Mucosa of gallbladder (tissue), 1 donor: ENCODE results near the gene ASCC2. TPM values are rescaled to one million over a fixed set of nuclear protein-coding genes. Genes with fewer than 3 reads are reported as not detected.
"Not testable (repeated sequence)": the region's sequence is repeated elsewhere in the genome, so short reads cannot be mapped to it uniquely, and the experiment has no call there.

ENCODE experiments used
- DNase-seq: peaks from one replicate; pipeline ENCODE4 v3.0.0-alpha.2; 2020; ENCODE audit warnings: low spot score
- total RNA-seq: library from RNA; stranded (reverse); gene quantifications from one replicate; pipeline ENCODE4 v1.2.1, GENCODE V29; 2021
- donor health status: DM: no; HTN: no; CAD: no.

ASCC2 gene
- total RNA-seq, 1 donor from 2014 or later = 60.7 TPM

DNA sequence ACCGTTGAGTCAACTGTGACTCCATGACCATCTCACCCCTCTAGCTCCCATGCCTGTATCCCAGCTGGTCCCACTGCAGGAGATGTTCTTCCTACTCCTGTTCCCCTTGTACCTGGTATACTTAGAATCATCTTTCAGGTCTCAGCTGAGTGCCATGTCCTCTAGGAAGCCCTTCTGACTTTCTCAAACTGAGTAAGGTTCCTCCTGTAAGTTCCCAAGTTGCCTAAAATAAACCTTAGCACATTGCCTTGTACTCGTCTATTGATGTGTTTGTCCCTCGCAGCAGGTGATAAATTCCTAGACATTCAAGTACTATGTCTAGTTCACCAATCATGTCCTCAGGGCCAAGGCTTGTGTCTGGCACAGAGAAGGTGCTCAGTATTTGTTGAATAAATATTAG lies 18.4 kb upstream of the ASCC2 start:
- DNase-seq = no peak

DNA sequence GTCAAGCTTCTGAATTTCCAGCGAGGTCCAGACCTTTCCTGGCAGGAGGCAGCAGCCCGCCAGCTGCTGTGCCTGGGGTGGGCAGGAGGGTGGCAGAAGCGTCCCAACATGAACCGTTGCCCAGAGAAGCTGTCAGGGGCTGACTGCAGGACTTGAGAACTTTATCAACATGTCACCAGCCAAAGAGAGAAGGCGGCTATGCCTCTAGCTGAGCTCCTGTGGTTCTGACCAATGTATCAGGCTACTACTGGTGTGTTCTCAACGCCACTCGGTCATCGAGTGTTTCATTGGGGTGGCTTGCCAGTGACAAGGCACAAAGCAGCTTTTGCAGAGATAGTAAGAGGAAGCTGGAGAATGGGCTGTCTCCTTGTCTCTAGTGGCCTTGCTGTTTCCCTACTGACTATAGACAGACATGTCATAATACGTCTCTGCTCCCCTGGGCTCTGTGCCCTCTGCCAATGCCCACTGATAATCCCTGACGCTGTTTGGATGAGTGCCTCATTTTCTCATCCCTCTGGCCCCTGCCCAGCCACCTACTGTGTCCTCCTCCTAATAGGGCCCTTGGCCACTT lies 17.6 kb upstream of the ASCC2 start:
- DNase-seq = no peak

DNA sequence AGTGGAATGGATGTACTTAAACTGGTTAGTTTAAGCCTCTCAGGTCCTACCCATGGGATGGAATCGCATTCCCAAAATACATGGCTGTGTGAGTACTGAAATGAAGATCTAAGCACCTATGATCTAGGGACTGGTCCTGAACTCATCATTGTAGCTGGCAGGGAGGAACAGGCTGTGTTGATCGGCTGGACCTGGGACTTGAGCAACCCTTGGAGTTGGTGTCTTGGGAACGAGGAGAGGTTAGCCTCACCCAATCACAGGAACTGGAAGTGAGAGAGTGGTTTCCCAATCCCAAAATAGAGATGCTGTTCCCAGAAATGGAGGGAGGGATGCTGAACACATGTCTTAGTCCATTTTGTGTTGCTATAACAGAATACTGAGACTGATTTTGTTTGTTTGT lies 16.4 kb upstream of the ASCC2 start:
- no peak for DNase-seq

DNA sequence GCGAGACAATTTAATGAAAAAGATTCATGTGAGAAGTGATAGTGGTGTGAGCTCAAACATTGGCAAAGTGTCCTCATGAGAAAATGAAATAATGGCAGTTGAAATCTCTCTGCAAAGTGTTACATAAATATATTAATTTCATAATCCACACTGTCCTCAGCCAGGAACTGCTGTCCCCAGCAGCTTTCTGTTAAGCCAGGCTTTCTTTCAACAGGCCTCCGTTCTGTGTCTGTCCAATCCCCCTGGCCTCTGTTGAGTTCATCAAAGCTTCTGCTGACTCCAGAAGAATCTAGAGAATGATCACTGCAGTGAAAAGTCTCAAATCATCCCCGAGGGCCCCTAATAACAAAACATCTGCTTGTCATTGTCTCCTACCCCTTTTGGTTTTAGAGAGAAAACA lies 10.0 kb upstream of the ASCC2 start:
- no peak for DNase-seq

DNA sequence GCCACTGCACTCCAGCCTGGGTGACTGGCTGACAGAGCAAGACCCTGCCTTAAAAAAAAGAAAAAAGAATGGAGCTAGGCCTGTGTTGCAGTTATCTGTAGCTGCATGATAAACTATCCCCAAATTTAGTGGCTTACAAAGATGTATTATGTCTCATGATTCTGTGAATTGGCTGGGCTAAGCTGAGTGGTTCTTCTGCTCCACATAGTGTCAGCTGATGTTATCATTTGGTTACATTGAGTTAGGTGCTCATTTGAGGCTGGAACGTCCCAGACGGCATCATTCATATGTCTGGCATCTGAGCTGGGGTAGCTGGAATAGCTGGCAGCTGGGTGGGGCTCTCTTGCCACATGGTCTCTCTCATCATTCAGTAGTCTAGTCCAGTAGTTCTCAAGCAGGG lies 8.2 kb upstream of the ASCC2 start:
- no peak for DNase-seq

- no peak for DNase-seq
These were observed 4.7 kb upstream of the ASCC2 start for GRCh38 chr22:29842740-29843139.

DNA sequence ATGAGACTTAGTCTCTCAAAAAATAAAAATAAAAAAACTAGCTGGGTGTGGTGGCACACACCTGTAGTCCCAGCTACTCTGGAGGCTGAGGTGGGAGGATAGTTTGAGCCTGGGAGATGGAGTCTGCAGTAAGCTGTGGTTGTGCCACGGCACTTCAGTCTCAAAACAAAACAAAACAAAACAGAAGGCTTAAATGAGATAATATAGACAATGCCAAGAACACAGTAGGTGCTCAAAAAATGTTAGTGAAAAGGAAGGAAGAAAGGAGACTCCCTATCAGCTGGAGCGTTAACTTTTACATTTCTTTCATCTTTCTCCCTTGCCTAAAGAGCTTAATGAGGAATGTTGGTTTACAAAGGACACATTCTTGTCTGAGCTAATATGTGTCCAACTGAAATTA lies 4.1 kb upstream of the ASCC2 start:
- DNase-seq = no peak

GRCh38 chr22:29840498-29840897 lies 2.4 kb upstream of the ASCC2 start:
- no peak for DNase-seq

DNA sequence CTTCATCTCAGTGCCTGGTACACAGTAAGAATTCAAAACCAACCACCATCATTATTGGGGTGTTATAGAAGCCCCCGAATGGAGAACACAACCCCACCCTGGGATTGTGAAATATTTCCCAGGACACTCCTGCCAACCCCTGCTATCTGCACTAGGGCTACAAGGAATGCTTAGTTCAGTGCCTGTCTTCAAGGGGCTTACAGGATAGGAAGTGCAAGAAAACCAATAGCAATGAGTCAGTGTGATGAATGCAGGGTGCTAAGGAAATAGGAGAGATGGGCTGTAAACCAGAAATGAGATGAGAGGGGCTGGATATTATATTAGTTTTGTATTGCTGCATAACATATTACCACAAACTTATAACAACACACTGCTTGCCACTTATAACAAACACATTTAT lies 965 bp upstream of the ASCC2 start:
- no peak for DNase-seq

DNA sequence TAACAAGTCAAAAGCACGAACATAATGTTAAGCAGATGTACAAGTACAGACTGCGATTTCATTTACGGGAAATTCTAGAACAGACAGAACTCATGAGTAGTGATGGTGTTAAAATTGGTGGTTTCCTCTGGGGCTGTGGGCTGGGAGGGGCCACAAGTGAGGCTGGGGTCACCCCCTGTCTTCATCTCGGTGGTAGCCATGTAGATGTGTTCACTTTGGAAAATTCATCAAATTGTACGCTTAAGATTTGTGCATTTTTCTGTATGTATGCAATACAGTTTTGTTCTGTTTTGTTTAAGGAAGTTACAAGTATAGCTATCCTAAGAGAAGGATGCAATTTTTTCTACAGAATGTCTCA lies 504 bp upstream of the ASCC2 start:
- no peak for DNase-seq

GRCh38 chr22:29836791-29837370 lies 1.2 kb downstream of the ASCC2 start:
- not testable (repeated sequence) for DNase-seq

DNA sequence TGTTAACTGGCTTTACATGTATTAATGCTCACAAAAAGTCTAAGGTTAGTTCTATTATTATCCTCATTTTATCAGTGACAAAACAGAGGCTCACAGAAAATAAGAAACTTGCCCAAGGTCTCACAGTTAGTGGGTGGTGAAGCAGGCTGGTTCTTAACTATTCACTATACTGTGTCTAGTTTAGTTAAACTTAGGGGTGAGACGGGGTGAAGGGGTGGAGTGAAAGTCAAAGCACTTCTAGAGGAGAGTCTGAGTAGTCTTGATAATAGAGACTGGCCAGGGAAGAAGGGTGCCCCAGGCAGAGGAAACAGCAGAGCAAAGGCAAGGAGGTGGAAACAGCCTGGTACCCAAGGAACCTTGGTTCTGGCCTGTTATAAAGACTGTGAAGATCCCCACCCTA lies 4.0 kb downstream of the ASCC2 start:
- no peak for DNase-seq

- no peak for DNase-seq
These were observed 4.6 kb downstream of the ASCC2 start for GRCh38 chr22:29833392-29833965.

GRCh38 chr22:29831958-29832357 lies 6.1 kb downstream of the ASCC2 start:
- no peak for DNase-seq

DNA sequence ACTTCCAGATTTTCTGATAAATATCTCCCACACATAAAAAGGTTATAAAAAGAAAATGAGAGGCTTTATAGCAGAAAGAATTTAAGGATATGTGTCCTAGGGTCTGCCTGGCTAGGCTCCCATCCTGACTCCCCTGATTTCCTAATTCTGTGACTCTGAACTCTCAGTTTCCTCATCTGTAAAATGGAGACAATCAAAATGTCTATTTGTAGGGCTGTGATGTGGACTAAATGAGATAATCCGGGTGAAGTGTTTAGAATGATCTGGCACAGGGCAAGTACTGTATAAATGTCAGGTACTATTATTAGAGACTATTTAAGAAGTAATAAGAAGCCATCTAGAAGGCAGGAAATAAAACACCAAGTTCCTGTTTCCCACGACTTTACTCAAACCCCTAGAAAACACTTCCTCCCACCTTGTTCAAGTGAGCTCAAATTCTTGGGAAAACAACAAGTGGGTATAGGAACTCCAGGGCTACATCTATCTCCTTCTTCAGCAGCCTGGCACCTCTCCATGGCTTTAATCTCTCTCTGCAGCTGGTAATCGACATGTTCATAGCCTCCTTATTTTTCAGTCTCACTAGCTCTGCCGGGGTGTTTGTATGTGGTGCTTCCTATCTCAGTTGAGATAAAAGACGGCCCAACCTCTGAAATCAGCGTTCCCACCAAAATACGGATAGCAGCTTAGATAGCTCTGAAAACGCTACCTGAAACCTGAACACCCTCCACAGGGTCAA lies 6.7 kb downstream of the ASCC2 start:
- no peak for DNase-seq

DNA sequence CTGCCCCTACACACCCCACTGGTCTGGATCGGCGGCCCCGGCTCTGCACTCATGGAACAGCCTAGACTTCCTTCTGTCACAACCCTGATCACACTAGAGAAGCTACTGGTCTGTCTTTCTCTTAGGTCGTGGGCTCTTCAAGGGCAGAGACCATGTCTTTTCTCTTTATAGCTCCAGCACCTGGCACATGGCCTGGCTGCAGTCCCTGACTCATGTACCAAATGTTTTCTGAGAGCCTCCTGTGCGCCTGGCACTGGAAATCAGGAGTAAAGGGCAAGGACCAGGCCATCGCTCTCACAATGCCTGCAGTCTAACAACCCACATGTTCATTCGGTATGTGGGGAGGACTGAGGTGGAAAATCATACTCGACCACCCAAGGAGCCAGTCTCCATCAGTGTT lies 7.5 kb downstream of the ASCC2 start:
- DNase-seq = no peak

DNA sequence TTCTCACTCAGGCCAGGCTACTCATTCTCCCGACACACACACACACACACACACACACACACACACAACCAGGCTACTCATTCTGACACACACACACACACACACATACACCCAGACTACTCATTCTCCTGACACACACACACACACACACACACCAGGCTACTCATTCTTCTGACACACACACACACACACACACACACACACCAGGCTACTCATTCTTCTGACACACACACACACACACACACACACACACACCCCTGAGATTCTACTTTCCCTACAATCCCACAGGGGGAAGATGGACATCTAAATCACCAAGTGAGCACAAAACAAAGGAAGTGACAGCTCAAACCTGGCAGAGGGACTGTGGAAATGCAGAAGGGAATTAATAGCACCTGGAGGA lies 10.3 kb downstream of the ASCC2 start:
- DNase-seq = peak; percentile 45

GRCh38 chr22:29827091-29827490 lies 11.0 kb downstream of the ASCC2 start:
- DNase-seq = no peak

GRCh38 chr22:29825578-29825977 lies 12.5 kb downstream of the ASCC2 start:
- no peak for DNase-seq

GRCh38 chr22:29824677-29825076 lies 13.4 kb downstream of the ASCC2 start:
- no peak for DNase-seq

- DNase-seq = peak; percentile 95
These were observed 16.6 kb downstream of the ASCC2 start for GRCh38 chr22:29821291-29822016.

GRCh38 chr22:29820961-29821290 lies 17.1 kb downstream of the ASCC2 start:
- DNase-seq = no peak

DNA sequence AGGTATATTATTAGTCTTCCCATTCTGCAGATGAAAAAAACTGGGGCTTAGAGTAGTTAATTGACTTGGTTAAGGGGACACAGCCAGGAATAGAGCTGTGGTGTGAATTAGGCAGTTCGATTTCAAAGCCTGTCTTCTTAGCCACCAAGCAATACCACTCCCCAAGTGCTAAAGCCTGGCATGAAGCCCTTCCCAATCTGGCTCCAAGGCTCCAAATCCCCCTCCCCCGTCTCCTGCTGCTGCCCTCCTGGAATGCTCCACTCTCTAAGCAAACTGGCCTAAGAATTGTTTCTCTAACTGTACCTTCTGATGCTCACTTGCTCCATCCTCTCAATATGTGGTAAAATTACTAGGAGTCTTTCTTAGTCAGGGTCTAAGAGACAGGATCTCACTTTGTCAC lies 18.6 kb downstream of the ASCC2 start:
- no peak for DNase-seq
